Measurements from ENCODE around the gene JMY.
"Not testable (repeated sequence)": the region's sequence is repeated elsewhere in the genome, so short reads cannot be mapped to it uniquely, and the experiment has no call there.

The JMY gene

GRCh38 chr5:79236970-79237739 lies 1.2 kb downstream of the JMY start:
- peak; percentile 58 for DNase-seq

GRCh38 chr5:79237740-79238560 lies 2.0 kb downstream of the JMY start:
- DNase-seq = no peak

GRCh38 chr5:79240561-79240960 lies 4.6 kb downstream of the JMY start:
- DNase-seq = no peak

- DNase-seq = no peak
These were observed 5.6 kb downstream of the JMY start for GRCh38 chr5:79241535-79241979.

GRCh38 chr5:79242242-79243039 lies 6.5 kb downstream of the JMY start:
- no peak for DNase-seq

GRCh38 chr5:79243224-79243623 lies 7.3 kb downstream of the JMY start:
- DNase-seq = no peak

GRCh38 chr5:79254067-79254466 lies 18.1 kb downstream of the JMY start:
- DNase-seq = not testable (repeated sequence)

- DNase-seq = peak; percentile 34
These were observed 20.0 kb downstream of the JMY start for GRCh38 chr5:79255786-79256557.

- DNase-seq = no peak
These were observed 20.6 kb downstream of the JMY start for GRCh38 chr5:79256563-79256962.

GRCh38 chr5:79257314-79257713 lies 21.4 kb downstream of the JMY start:
- no peak for DNase-seq

- DNase-seq = no peak
These were observed 22.9 kb downstream of the JMY start for GRCh38 chr5:79258801-79259200.

GRCh38 chr5:79259383-79259782 lies 23.5 kb downstream of the JMY start:
- DNase-seq = no peak

GRCh38 chr5:79259810-79260209 lies 23.9 kb downstream of the JMY start:
- no peak for DNase-seq

- no peak for DNase-seq
These were observed 26.0 kb downstream of the JMY start for GRCh38 chr5:79261897-79262296.

- DNase-seq = no peak
These were observed 27.4 kb downstream of the JMY start for GRCh38 chr5:79263290-79263689.

- DNase-seq = no peak
These were observed 31.2 kb downstream of the JMY start for GRCh38 chr5:79267180-79267579.

- peak; percentile 14 for DNase-seq
These were observed 33.8 kb downstream of the JMY start for GRCh38 chr5:79269733-79270166.

GRCh38 chr5:79273341-79273740 lies 37.4 kb downstream of the JMY start:
- DNase-seq = no peak

GRCh38 chr5:79284846-79285245 lies 48.9 kb downstream of the JMY start:
- DNase-seq = no peak

GRCh38 chr5:79285285-79285684 lies 49.4 kb downstream of the JMY start:
- DNase-seq = no peak

GRCh38 chr5:79285833-79286232 lies 49.9 kb downstream of the JMY start:
- no peak for DNase-seq

GRCh38 chr5:79287380-79287779 lies 51.4 kb downstream of the JMY start:
- DNase-seq = no peak
